ENCODE results near the gene CAMK4. TPM values are rescaled to one million over a fixed set of nuclear protein-coding genes. Genes with fewer than 3 reads are reported as not detected.

The CAMK4 gene
- total RNA-seq, 1 donor from 2014 or later, result 33.7 TPM

DNA sequence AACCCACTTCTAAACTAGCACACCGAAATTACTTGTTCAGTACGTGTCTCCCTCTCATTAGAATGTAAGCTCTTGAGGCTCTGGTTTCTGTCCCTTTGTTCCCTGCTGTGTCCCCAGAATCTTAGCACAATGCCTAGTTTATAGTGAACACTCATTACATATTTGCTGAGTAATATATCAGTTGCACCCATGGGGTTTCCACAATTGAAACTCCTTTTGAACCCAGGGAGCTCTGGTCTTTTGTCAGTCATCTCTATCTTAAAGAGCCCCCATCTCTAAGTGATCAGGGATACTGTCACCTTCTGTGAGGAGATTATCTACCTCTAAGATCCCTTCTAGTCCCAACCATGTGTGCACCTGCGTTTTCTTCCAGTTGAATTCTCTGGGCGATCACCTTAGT, 12.8 kb downstream of the CAMK4 start:
- Mint-ChIP-seq H3K4me3 (ENCODE audit: unreplicated experiment) (no peak overlapping the region), H3K4me1 (ENCODE audit: low read depth, unreplicated experiment) (peaks cover 11% of the 10 kb centered on the region), H3K27me3 (ENCODE audit: unreplicated experiment) (no peaks in the 10 kb centered on the region), H3K9me3 (ENCODE audit: unreplicated experiment) (no peaks in the 10 kb centered on the region), H3K27ac (ENCODE audit: unreplicated experiment) (no peak overlapping the region), H3K36me3 (ENCODE audit: unreplicated experiment) (no peaks in the 10 kb centered on the region)
- no peak for DNase-seq
- TF ChIP-seq, protein P1, sequence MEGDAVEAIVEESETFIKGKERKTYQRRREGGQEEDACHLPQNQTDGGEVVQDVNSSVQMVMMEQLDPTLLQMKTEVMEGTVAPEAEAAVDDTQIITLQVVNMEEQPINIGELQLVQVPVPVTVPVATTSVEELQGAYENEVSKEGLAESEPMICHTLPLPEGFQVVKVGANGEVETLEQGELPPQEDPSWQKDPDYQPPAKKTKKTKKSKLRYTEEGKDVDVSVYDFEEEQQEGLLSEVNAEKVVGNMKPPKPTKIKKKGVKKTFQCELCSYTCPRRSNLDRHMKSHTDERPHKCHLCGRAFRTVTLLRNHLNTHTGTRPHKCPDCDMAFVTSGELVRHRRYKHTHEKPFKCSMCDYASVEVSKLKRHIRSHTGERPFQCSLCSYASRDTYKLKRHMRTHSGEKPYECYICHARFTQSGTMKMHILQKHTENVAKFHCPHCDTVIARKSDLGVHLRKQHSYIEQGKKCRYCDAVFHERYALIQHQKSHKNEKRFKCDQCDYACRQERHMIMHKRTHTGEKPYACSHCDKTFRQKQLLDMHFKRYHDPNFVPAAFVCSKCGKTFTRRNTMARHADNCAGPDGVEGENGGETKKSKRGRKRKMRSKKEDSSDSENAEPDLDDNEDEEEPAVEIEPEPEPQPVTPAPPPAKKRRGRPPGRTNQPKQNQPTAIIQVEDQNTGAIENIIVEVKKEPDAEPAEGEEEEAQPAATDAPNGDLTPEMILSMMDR (IDR thresholded peaks at IDR 0.05; ENCODE audit: partially characterized antibody, unreplicated experiment), result no peak

DNA sequence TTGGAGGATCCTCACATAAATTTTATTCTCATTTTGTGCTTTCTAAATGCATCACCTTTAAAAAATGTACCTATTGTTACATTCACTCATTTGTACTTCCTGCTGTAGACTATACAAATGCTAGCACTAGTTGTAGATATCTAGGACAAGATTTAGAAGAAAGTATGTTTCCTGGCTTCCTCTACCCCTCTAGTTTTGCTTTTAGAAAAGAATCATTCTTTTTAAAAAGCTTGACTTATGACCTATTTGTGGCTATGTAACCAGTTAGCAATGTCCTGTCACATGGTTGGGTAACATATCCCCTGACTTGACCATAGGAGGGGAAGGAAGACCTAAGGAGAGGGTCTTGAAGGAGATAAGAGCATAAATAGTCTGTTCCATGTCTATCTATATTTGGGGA, 13.3 kb downstream of the CAMK4 start:
- Mint-ChIP-seq H3K27ac (ENCODE audit: unreplicated experiment) (no peak overlapping the region), H3K36me3 (ENCODE audit: unreplicated experiment) (no peaks in the 10 kb centered on the region), H3K9me3 (ENCODE audit: unreplicated experiment) (no peaks in the 10 kb centered on the region), H3K4me3 (ENCODE audit: unreplicated experiment) (no peak overlapping the region), H3K4me1 (ENCODE audit: low read depth, unreplicated experiment) (peaks cover 13% of the 10 kb centered on the region), H3K27me3 (ENCODE audit: unreplicated experiment) (no peaks in the 10 kb centered on the region)
- no peak for DNase-seq
- TF ChIP-seq, protein P1 (IDR thresholded peaks at IDR 0.05; ENCODE audit: partially characterized antibody, unreplicated experiment), result no peak

DNA sequence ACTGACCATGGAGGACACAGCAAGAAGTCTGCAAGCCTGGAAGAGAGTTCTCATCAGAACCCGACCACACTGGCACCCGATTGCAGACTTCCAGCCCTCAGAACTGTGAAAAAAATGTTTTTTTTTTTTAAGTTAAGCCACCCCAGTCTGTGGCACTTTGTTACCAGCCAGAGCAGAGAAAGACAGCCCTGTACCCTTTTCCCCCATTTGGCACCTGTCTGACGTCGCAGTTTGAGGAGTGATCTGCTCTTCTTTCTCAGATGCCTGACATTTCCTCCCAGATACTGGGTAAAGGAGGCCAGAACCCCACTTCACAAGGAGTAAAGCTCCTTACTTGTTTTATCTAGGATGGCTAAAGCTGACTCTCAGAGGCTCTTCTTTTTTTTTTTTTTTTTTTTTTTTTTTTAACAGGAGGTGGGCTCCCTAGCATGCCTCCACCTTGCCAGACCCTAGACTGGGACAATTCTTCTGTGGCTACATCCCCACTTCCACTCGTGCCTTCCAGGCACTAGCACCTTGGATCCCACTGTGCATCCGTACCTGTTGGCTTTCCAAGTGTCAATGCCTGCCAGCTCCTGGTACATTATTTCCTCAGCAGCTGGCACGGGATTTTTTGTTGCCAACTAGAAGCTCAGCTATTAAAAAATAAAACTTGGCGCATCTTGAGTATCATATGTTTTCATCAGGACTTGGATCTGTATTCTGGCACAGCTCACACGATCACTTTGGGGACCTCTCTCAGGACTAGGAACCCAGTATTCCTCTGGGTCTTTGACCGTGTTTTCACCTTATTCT, 14.4 kb downstream of the CAMK4 start:
- Mint-ChIP-seq H3K27ac (ENCODE audit: unreplicated experiment) (no peak overlapping the region), H3K36me3 (ENCODE audit: unreplicated experiment) (no peaks in the 10 kb centered on the region), H3K4me1 (ENCODE audit: low read depth, unreplicated experiment) (peaks cover 17% of the 10 kb centered on the region), H3K4me3 (ENCODE audit: unreplicated experiment) (no peak overlapping the region), H3K27me3 (ENCODE audit: unreplicated experiment) (no peaks in the 10 kb centered on the region), H3K9me3 (ENCODE audit: unreplicated experiment) (no peaks in the 10 kb centered on the region)
- DNase-seq, result no peak
- TF ChIP-seq, protein P1 (IDR thresholded peaks at IDR 0.05; ENCODE audit: partially characterized antibody, unreplicated experiment), result no peak

DNA sequence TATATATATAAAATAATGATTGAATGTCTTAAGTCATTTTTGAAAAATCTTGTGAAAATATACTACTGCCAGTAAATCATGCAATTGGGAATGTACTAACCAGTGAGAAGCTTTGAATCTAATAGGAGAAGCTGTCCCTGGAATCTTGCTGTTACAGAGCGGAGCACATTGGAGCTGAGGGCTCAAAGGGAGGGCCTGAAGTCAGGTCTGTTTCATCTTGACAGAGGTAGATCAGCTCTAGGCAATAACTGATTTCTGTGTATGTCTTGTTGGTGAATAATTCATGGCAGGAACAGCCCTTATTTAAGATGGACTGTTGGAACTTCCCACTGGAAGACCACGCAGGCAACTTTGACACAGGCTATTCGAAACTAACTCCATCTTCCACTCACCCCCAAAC, 17.5 kb downstream of the CAMK4 start:
- no peaks in the 10 kb centered on the region for H3K27me3 Mint-ChIP-seq (ENCODE audit: unreplicated experiment)
- TF ChIP-seq, protein P1 (IDR thresholded peaks at IDR 0.05; ENCODE audit: partially characterized antibody, unreplicated experiment), result no peak
- no peak overlapping the region for H3K27ac Mint-ChIP-seq (ENCODE audit: unreplicated experiment)
- H3K4me1 Mint-ChIP-seq (ENCODE audit: low read depth, unreplicated experiment), result peaks cover 13% of the 10 kb centered on the region
- no peaks in the 10 kb centered on the region for H3K36me3 Mint-ChIP-seq (ENCODE audit: unreplicated experiment)
- no peak for DNase-seq
- no peak overlapping the region for H3K4me3 Mint-ChIP-seq (ENCODE audit: unreplicated experiment)
- H3K9me3 Mint-ChIP-seq (ENCODE audit: unreplicated experiment), result no peaks in the 10 kb centered on the region

DNA sequence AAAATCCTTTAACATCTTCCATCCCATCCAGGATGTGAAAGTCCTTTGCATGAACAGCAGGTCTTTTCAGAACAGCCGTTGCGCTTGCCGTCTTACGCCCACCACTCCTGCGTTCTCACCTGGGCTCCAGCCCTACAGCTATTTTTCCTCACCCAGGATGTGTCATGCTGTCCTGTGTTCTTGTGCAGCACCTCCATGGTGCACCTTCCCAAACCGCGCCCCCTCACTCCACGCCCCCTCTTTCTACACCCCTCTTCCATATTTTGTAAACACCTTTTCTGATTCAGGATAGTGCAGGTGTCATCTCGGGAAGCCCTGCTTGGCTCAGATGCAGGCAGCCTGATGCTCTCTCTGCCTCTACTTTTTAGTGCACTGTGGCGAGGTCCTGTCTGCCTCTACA, 18.4 kb downstream of the CAMK4 start:
- H3K27me3 Mint-ChIP-seq (ENCODE audit: unreplicated experiment), result no peaks in the 10 kb centered on the region
- no peak overlapping the region for H3K4me3 Mint-ChIP-seq (ENCODE audit: unreplicated experiment)
- peaks cover 8% of the 10 kb centered on the region for H3K4me1 Mint-ChIP-seq (ENCODE audit: low read depth, unreplicated experiment)
- no peak for DNase-seq
- H3K9me3 Mint-ChIP-seq (ENCODE audit: unreplicated experiment), result no peaks in the 10 kb centered on the region
- no peak overlapping the region for H3K27ac Mint-ChIP-seq (ENCODE audit: unreplicated experiment)
- H3K36me3 Mint-ChIP-seq (ENCODE audit: unreplicated experiment), result no peaks in the 10 kb centered on the region
- TF ChIP-seq, protein P1 (IDR thresholded peaks at IDR 0.05; ENCODE audit: partially characterized antibody, unreplicated experiment), result no peak

Data from glutamatergic neuron (in vitro differentiated cells).